ENCODE data around the gene HRH2. TPM values are rescaled to one million over a fixed set of nuclear protein-coding genes. Genes with fewer than 3 reads are reported as not detected.

Gene HRH2
- total and polyA plus RNA-seq, 9 of the 15 experiments (the other 6 are each of a cell fraction or from before 2014, with no cell fraction given), result 0.04 TPM; not detected in 8

- no peaks in the 10 kb centered on the region for H3K79me2 ChIP-seq (ENCODE audit: control insufficient read depth, insufficient read depth, low read length)
- H4K20me1 ChIP-seq (replicated peaks; ENCODE audit: control insufficient read depth, insufficient read depth, low read length), result no peaks in the 10 kb centered on the region; the same call in 1 of the 2 replicates
- H3K4me3 ChIP-seq, result no peak overlapping the region
- no peaks in the 10 kb centered on the region for H3K9me3 ChIP-seq (replicated peaks; ENCODE audit: control insufficient read depth, insufficient read depth, low read depth, low read length)
- ATAC-seq (no peak), DNase-seq (ENCODE audit: extremely low read depth in 1 of 4, low spot score in 3 of 4) (no peak), FAIRE-seq (no peak)
- H3K36me3 ChIP-seq (ENCODE audit: control insufficient read depth, insufficient read depth, low read length), result no peaks in the 10 kb centered on the region
- in situ Hi-C loops (cut with MboI), result loop anchor here (25.0 kb wide), 2 partner anchors 838 to 1363 kb away; no protein-coding TSS in a partner anchor
- CTCF ChIA-PET (ENCODE audit: low intra/inter-chr PET ratio), result no interaction called here
- H3K4me2 ChIP-seq (ENCODE audit: insufficient read depth, low read length), result no peak overlapping the region
- POLR2A ChIA-PET, result interaction anchor here (0.7 kb wide), 1 partner anchor 553 kb away, joined by 3 read pairs; no protein-coding TSS in a partner anchor
- BruUV-seq (replicated peaks), result no TSS peak
- TF ChIP-seq NR1H2 (CRISPR knock-in tag; IDR thresholded peaks at IDR 0.05), result no peak
- TF ChIP-seq BACH1 (tag; IDR thresholded peaks at IDR 0.05), result no peak
- no peak for TF ChIP-seq ZBED1 (IDR thresholded peaks at IDR 0.05)
- TF ChIP-seq KLF13 (tag; IDR thresholded peaks at IDR 0.05; ENCODE audit: borderline replicate concordance, low read depth), result no peak
- TF ChIP-seq ZNF76 (CRISPR knock-in tag; IDR thresholded peaks at IDR 0.05; ENCODE audit: borderline replicate concordance), result no peak
- no peak for TF ChIP-seq HNRNPUL1 (IDR thresholded peaks at IDR 0.05; ENCODE audit: low read length)
- TF ChIP-seq SIN3B (IDR thresholded peaks at IDR 0.05; ENCODE audit: low read depth), result no peak
- TF ChIP-seq CBFB (CRISPR knock-in tag; IDR thresholded peaks at IDR 0.05), result no peak
- no peak for TF ChIP-seq C11orf30 (IDR thresholded peaks at IDR 0.05; ENCODE audit: low read depth)
- H2AFZ ChIP-seq (ENCODE audit: low read depth, low read length), result no peak overlapping the region
- no peaks in the 10 kb centered on the region for H3K9me1 ChIP-seq (ENCODE audit: control insufficient read depth, insufficient read depth, low read length)
- H3K27me3 ChIP-seq (ENCODE audit: control insufficient read depth in 2 of 2, insufficient read depth in 2 of 2, low read length in 2 of 2), result peaks cover 5 to 20% of the 10 kb centered on the region in 2 experiments; a peak in 4 of 5 replicates
- H3K9ac ChIP-seq (ENCODE audit: insufficient read depth in 1 of 2, low read depth in 2 of 2, low read length in 2 of 2), result no peak overlapping the region
- H3K27ac ChIP-seq (ENCODE audit: extremely low read depth, low read depth, low read length), result no peak overlapping the region
- intact Hi-C loops (cut with micrococcal nuclease), result no loop called here
- WGBS (ENCODE audit: insufficient coverage, low coverage, missing lambda C conversion rate), result 0% methylated on average over 4 of the region's 4 CpGs
- H3K4me1 ChIP-seq (replicated peaks in 1 of 2; ENCODE audit: control insufficient read depth in 2 of 2, insufficient read depth in 2 of 2, low read length in 2 of 2), result no peaks in the 10 kb centered on the region
Observed at GRCh38 chr5:175749591-175749990, 91.7 kb downstream of the HRH2 start.
